Stomach (tissue), 9 donors: ENCODE data around the gene CACUL1. TPM values are rescaled to one million over a fixed set of nuclear protein-coding genes. Genes with fewer than 3 reads are reported as not detected.

Experiments used
- DNase-seq, 2 donors: peaks; one replicate each; pipeline versions ENCODE4 v3.0.0 to v3.0.0-alpha.2; 2013 to 2019
- H3K27ac ChIP-seq, 5 donors: fragments of 200-600 bp in 4 of 5; sonication (generic) in 4 of 5; one replicate each; pipeline ENCODE4 v1.5.1; 2013 to 2019; ENCODE audit warnings: mild to moderate bottlenecking in 1 of 5, moderate library complexity in 1 of 5
- H3K27me3 ChIP-seq, 3 donors: fragments of 200-600 bp; sonication (generic); one replicate each; pipeline ENCODE4 v1.5.1; 2017 to 2019; ENCODE audit warnings: mixed run types in 1 of 3
- H3K36me3 ChIP-seq, 4 donors: fragments of 200-600 bp; sonication (generic); 1 replicate in 3 of 4; 2 replicates in 1 of 4; pipeline ENCODE4 v1.5.1; 2016 to 2019
- H3K4me1 ChIP-seq, 4 donors: fragments of 200-600 bp; sonication (generic); one replicate each; pipeline ENCODE4 v1.5.1; 2016 to 2019
- H3K4me3 ChIP-seq, 4 donors: fragments of 200-600 bp; sonication (generic) in 3 of 4; one replicate each; pipeline ENCODE4 v1.5.1; 2016 to 2019; ENCODE audit warnings: mild to moderate bottlenecking in 1 of 4
- H3K9me3 ChIP-seq, 4 donors: fragments of 200-600 bp; sonication (generic); one replicate each; pipeline ENCODE4 v1.5.1; 2016 to 2019
- CTCF ChIP-seq, 7 experiments: fragments of 450-650 bp in 4 of 7; fragments of 200-600 bp in 3 of 7; sonication (generic) in 3 of 7; IDR thresholded peaks; one replicate each; pipeline ENCODE4 v1.5.1; 2016 to 2019; ENCODE audit warnings: antibody characterized with exemption in 7 of 7, control low read depth in 2 of 7, mild to moderate bottlenecking in 1 of 7
- EP300 ChIP-seq: sonication (generic); formaldehyde crosslinking; IDR thresholded peaks from one replicate; pipeline ENCODE4 v1.6.1; 2017; ENCODE audit warnings: antibody characterized with exemption
- POLR2A ChIP-seq, 4 donors: fragments of 450-650 bp; IDR thresholded peaks; one replicate each; pipeline ENCODE4 v1.6.1; 2016; ENCODE audit warnings: antibody characterized with exemption in 4 of 4, control low read depth in 2 of 4, mild to moderate bottlenecking in 1 of 4, moderate library complexity in 1 of 4
- POLR2AphosphoS5 ChIP-seq, 3 donors: sonication (generic); formaldehyde crosslinking; IDR thresholded peaks; one replicate each; pipeline ENCODE4 v1.6.1; 2016; ENCODE audit warnings: antibody characterized with exemption in 3 of 3
- WGBS, 5 donors: extraction: QIAGEN DNeasy Blood & Tissue Kit in 3 of 5; methylation state at CpG; one replicate each; pipeline versions ENCODE4 v1.1.5 to v1.1.7; 2013 to 2018; 5-methylcytosine and 5-hydroxymethylcytosine counted together
- intact Hi-C: fragments of 100-400 bp; cut with DNase I; formaldehyde crosslinking; loops from one replicate; pipeline ENCODE4 v1.15.1; 2023; ENCODE audit warnings: low total_unique reads
- polyA plus RNA-seq, 3 donors: library from polyadenylated mRNA; stranded (reverse); fragments of 200-250 nt; gene quantifications; one replicate each; pipeline ENCODE4 v1.2.3, GENCODE V29; 2013
- total RNA-seq, 5 donors: library from RNA; depleted of rRNA; stranded (reverse); fragments of >200 nt; gene quantifications; one replicate each; pipeline versions ENCODE4 v1.1.0 to v1.2.3, GENCODE V29; 2014 to 2016
- donor health status: healthy with polysubstance abuse.
- donor health status: Bipolar disorder and iron deficiency.
- donor health status: healthy.

The CACUL1 gene
- total and polyA plus RNA-seq, 8 donors: 5.1 to 76.9 (median 18.5) TPM

- peaks cover 32 to 98% (median 72%) of the 10 kb centered on the region in 4 donors for H3K4me1 ChIP-seq
- H3K4me3 ChIP-seq: no peak overlapping the region
- TF ChIP-seq CTCF (IDR thresholded peaks at IDR 0.05) (no peak), EP300 (no peak), POLR2AphosphoS5 (IDR thresholded peaks at IDR 0.05) (no peak), POLR2A (IDR thresholded peaks at IDR 0.05) (no peak)
- WGBS, 5 donors: 70 to 95% (median 86%) methylated on average over 3 of the region's 3 CpGs
- no peaks in the 10 kb centered on the region for H3K27me3 ChIP-seq
- H3K36me3 ChIP-seq: no peaks in the 10 kb centered on the region
- DNase-seq: peak in 1 of 2 donors; percentile 43
- intact Hi-C loops: no loop called here
- H3K27ac ChIP-seq: peak overlapping the region in 1 of 5 donors; percentile 22
- no peaks in the 10 kb centered on the region for H3K9me3 ChIP-seq
Observed at GRCh38 chr10:118737603-118738302, 17.0 kb downstream of the CACUL1 start.

GRCh38 chr10:118735294-118735693 lies 19.5 kb downstream of the CACUL1 start:
- no peak for TF ChIP-seq CTCF (IDR thresholded peaks at IDR 0.05)
- TF ChIP-seq POLR2AphosphoS5 (IDR thresholded peaks at IDR 0.05): no peak
- TF ChIP-seq POLR2A (IDR thresholded peaks at IDR 0.05): no peak
- TF ChIP-seq EP300: no peak
- Histone ChIP-seq H3K9me3 (no peaks in the 10 kb centered on the region), H3K4me3 (no peak overlapping the region), H3K27me3 (no peaks in the 10 kb centered on the region), H3K36me3 (no peaks in the 10 kb centered on the region), H3K4me1 (peaks cover 40 to 99% (median 77%) of the 10 kb centered on the region in 4 donors), H3K27ac (no peak overlapping the region)
- DNase-seq: no peak
- intact Hi-C loops: no loop called here
- 71 to 84% (median 76%) methylated on average over 1 of the region's 1 CpG for WGBS, 5 donors

GRCh38 chr10:118734475-118734874 lies 20.3 kb downstream of the CACUL1 start:
- no peak for DNase-seq
- Histone ChIP-seq H3K4me1 (peaks cover 32 to 99% (median 76%) of the 10 kb centered on the region in 4 donors), H3K36me3 (no peaks in the 10 kb centered on the region), H3K9me3 (no peaks in the 10 kb centered on the region), H3K4me3 (no peak overlapping the region), H3K27me3 (no peaks in the 10 kb centered on the region), H3K27ac (no peak overlapping the region)
- WGBS, 5 donors: 70 to 83% (median 79%) methylated on average over 2 of the region's 2 CpGs
- intact Hi-C loops: no loop called here
- TF ChIP-seq POLR2A (IDR thresholded peaks at IDR 0.05): no peak
- TF ChIP-seq CTCF (IDR thresholded peaks at IDR 0.05): no peak
- no peak for TF ChIP-seq EP300
- no peak for TF ChIP-seq POLR2AphosphoS5 (IDR thresholded peaks at IDR 0.05)

- TF ChIP-seq POLR2A (IDR thresholded peaks at IDR 0.05) (no peak), EP300 (no peak), POLR2AphosphoS5 (IDR thresholded peaks at IDR 0.05) (no peak), CTCF (IDR thresholded peaks at IDR 0.05) (no peak)
- WGBS, 5 donors: 53 to 70% (median 59%) methylated on average over 12 of the region's 12 CpGs
- H3K27me3 ChIP-seq: no peaks in the 10 kb centered on the region
- no peak overlapping the region for H3K4me3 ChIP-seq
- peak overlapping the region in 4 of 5 donors; percentile 14 to 71 (median 22) for H3K27ac ChIP-seq
- no peaks in the 10 kb centered on the region for H3K9me3 ChIP-seq
- intact Hi-C loops: no loop called here
- peak in 1 of 2 donors; percentile 30 for DNase-seq
- H3K4me1 ChIP-seq: peaks cover 25 to 91% (median 72%) of the 10 kb centered on the region in 4 donors
- H3K36me3 ChIP-seq: no peaks in the 10 kb centered on the region
Observed at GRCh38 chr10:118732245-118733165, 22.3 kb downstream of the CACUL1 start.
